Measurements from ENCODE around the gene ARAP3.

DNA sequence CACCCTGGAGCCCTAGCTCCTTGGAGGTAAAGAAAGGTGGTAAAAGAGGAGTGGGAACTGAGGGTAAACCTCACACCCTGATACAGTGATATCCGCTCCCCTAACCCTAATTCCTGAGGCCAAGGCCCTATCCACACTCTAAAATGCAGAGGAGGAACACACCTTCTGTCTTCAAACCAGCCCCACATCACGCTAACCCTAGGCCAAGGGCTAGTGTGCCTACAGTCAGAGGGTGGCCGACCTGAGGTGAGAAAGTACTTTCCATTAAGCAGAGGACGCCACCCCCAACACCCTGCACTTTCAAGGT is 46.0 kb downstream of the ARAP3 start:
- TF ChIP-seq CEBPB (IDR thresholded peaks at IDR 0.05), result no peak
- TF ChIP-seq, protein P1, sequence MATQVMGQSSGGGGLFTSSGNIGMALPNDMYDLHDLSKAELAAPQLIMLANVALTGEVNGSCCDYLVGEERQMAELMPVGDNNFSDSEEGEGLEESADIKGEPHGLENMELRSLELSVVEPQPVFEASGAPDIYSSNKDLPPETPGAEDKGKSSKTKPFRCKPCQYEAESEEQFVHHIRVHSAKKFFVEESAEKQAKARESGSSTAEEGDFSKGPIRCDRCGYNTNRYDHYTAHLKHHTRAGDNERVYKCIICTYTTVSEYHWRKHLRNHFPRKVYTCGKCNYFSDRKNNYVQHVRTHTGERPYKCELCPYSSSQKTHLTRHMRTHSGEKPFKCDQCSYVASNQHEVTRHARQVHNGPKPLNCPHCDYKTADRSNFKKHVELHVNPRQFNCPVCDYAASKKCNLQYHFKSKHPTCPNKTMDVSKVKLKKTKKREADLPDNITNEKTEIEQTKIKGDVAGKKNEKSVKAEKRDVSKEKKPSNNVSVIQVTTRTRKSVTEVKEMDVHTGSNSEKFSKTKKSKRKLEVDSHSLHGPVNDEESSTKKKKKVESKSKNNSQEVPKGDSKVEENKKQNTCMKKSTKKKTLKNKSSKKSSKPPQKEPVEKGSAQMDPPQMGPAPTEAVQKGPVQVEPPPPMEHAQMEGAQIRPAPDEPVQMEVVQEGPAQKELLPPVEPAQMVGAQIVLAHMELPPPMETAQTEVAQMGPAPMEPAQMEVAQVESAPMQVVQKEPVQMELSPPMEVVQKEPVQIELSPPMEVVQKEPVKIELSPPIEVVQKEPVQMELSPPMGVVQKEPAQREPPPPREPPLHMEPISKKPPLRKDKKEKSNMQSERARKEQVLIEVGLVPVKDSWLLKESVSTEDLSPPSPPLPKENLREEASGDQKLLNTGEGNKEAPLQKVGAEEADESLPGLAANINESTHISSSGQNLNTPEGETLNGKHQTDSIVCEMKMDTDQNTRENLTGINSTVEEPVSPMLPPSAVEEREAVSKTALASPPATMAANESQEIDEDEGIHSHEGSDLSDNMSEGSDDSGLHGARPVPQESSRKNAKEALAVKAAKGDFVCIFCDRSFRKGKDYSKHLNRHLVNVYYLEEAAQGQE (IDR thresholded peaks at IDR 0.05; ENCODE audit: low read depth), result no peak
- TF ChIP-seq TEAD4 (IDR thresholded peaks at IDR 0.05), result no peak
- no peak for TF ChIP-seq EP300 (IDR thresholded peaks at IDR 0.05; ENCODE audit: borderline replicate concordance)
